H1 (cell line): ENCODE data around the gene ASIC1. TPM values are rescaled to one million over a fixed set of nuclear protein-coding genes. Genes with fewer than 3 reads are reported as not detected.

ENCODE experiments used
- CTCF ChIA-PET: fragments of 300-600 bp; sonication (Branson Sonifier 250); formaldehyde crosslinking; loops from one replicate; lab custom pipeline; 2021; ENCODE audit not compliant: partially characterized antibody; lab: Charles Lee
- POLR2A ChIA-PET: fragments of 300-600 bp; sonication (Branson Sonifier 250); formaldehyde crosslinking; loops from one replicate; lab custom pipeline; 2021; ENCODE audit warnings: inconsistent platforms; ENCODE audit not compliant: partially characterized antibody; lab: Charles Lee
- DNase-seq, 2 experiments: peaks; one replicate each; pipeline versions ENCODE4 v3.0.0 to v3.0.0-alpha.2; 2010 to 2022; ENCODE audit warnings: low spot score in 2 of 2, low read depth in 1 of 2, mixed read lengths in 1 of 2
- FAIRE-seq: peaks from 2 replicates; lab custom pipeline; 2011; peaks lifted over from hg19 to GRCh38; lab: Jason Lieb, UNC
- H2AFZ ChIP-seq: 2 replicates; pipeline ENCODE4 v1.8.1; 2012; ENCODE audit warnings: low read length, inconsistent platforms
- H2AK5ac ChIP-seq: 2 replicates; pipeline ENCODE4 v1.6.1; 2013; ENCODE audit warnings: low read depth, low read length
- H2BK120ac ChIP-seq: replicated peaks from 2 replicates; pipeline ENCODE3; 2013; ENCODE audit warnings: low read depth, low read length, inconsistent platforms
- H2BK12ac ChIP-seq: 2 replicates; pipeline ENCODE4 v1.6.1; 2013; ENCODE audit warnings: low read depth, low read length
- H2BK15ac ChIP-seq: 2 replicates; pipeline ENCODE4 v1.6.1; 2013; ENCODE audit warnings: low read length
- H2BK20ac ChIP-seq: 2 replicates; pipeline ENCODE4 v1.6.1; 2013; ENCODE audit warnings: low read length
- H2BK5ac ChIP-seq: 2 replicates; pipeline ENCODE4 v1.6.1; 2013; ENCODE audit warnings: low read depth, low read length
- H3K14ac ChIP-seq: 2 replicates; pipeline ENCODE4 v1.6.1; 2013; ENCODE audit warnings: inconsistent platforms; ENCODE audit not compliant: insufficient read length
- H3K18ac ChIP-seq: 2 replicates; pipeline ENCODE4 v1.6.1; 2013; ENCODE audit warnings: low read length; ENCODE audit errors: extremely low read depth
- H3K23ac ChIP-seq: 2 replicates; pipeline ENCODE4 v1.6.1; 2013; ENCODE audit warnings: inconsistent platforms; ENCODE audit not compliant: insufficient read length
- H3K23me2 ChIP-seq: 2 replicates; pipeline ENCODE4 v1.6.1; 2013; ENCODE audit warnings: low read depth, low read length
- H3K27ac ChIP-seq: 2 replicates; pipeline ENCODE4 v1.6.1; 2011; ENCODE audit warnings: low read depth, low read length, inconsistent platforms
- H3K27me3 ChIP-seq, 4 experiments: replicated peaks in 1 of 4; 1 replicate in 1 of 4; 2 replicates in 3 of 4; pipeline versions ENCODE4 v1.6.1 to v1.8.1; 2011 to 2013; ENCODE audit warnings: low read length in 3 of 4, mild to moderate bottlenecking in 3 of 4, inconsistent platforms in 2 of 4, mixed read lengths in 2 of 4, moderate library complexity in 1 of 4; ENCODE audit not compliant: control insufficient read depth in 3 of 4, insufficient read depth in 3 of 4; ENCODE audit errors: extremely low read depth in 1 of 4
- H3K36me3 ChIP-seq, 4 experiments: 2 replicates each; pipeline versions ENCODE4 v1.6.1 to v1.8.1; 2011 to 2013; ENCODE audit warnings: mild to moderate bottlenecking in 4 of 4, low read length in 3 of 4, moderate library complexity in 2 of 4, control low read depth in 1 of 4, inconsistent platforms in 1 of 4; ENCODE audit not compliant: insufficient read depth in 4 of 4, control insufficient read depth in 2 of 4
- H3K4ac ChIP-seq: replicated peaks from 2 replicates; pipeline ENCODE3; 2013; ENCODE audit warnings: low read length, low read depth, mixed read lengths, inconsistent platforms; ENCODE audit not compliant: insufficient read length
- H3K4me1 ChIP-seq, 4 experiments: replicated peaks in 1 of 4; 1 replicate in 1 of 4; 2 replicates in 3 of 4; pipeline versions ENCODE4 v1.6.1 to v1.8.1; 2011 to 2013; ENCODE audit warnings: low read length in 3 of 4, inconsistent platforms in 2 of 4, mixed read lengths in 1 of 4; ENCODE audit not compliant: insufficient read depth in 4 of 4, control insufficient read depth in 3 of 4
- H3K4me2 ChIP-seq, 2 experiments: 2 replicates each; pipeline versions ENCODE4 v1.6.1 to v1.8.1; 2011 to 2013; ENCODE audit warnings: low read depth in 2 of 2, low read length in 2 of 2, control low read depth in 1 of 2, inconsistent platforms in 1 of 2, mild to moderate bottlenecking in 1 of 2; ENCODE audit not compliant: insufficient read depth in 1 of 2
- H3K4me3 ChIP-seq, 4 experiments: fragments of 200-600, 300-600 bp in 1 of 4; sonication (generic), shearing (Covaris generic), sonication (Bioruptor Twin) in 1 of 4; 2 replicates each; pipeline versions ENCODE4 v1.5.1 to v1.8.1; 2011 to 2016; ENCODE audit warnings: low read length in 4 of 4, low read depth in 3 of 4, control low read depth in 2 of 4, inconsistent platforms in 2 of 4, mild to moderate bottlenecking in 2 of 4, mixed read lengths in 1 of 4, moderate library complexity in 1 of 4; ENCODE audit not compliant: insufficient read depth in 2 of 4; ENCODE audit errors: extremely low read depth in 1 of 4
- H3K56ac ChIP-seq: replicated peaks from 2 replicates; pipeline ENCODE3; 2013; ENCODE audit warnings: low read depth, mild to moderate bottlenecking, mixed read lengths, low read length, inconsistent platforms; ENCODE audit not compliant: insufficient read length
- H3K79me1 ChIP-seq: 2 replicates; pipeline ENCODE4 v1.6.1; 2013; ENCODE audit warnings: low read depth, low read length, control low read depth
- H3K79me2 ChIP-seq, 2 experiments: 2 replicates each; pipeline versions ENCODE4 v1.6.1 to v1.8.1; 2012 to 2013; ENCODE audit warnings: low read length in 2 of 2, mild to moderate bottlenecking in 2 of 2, inconsistent platforms in 1 of 2; ENCODE audit not compliant: insufficient read depth in 2 of 2, control insufficient read depth in 1 of 2
- H3K9ac ChIP-seq, 4 experiments: replicated peaks in 1 of 4; 1 replicate in 1 of 4; 2 replicates in 3 of 4; pipeline versions ENCODE4 v1.6.1 to v1.8.1; 2011 to 2013; ENCODE audit warnings: low read depth in 3 of 4, low read length in 3 of 4, control low read depth in 2 of 4, mild to moderate bottlenecking in 2 of 4, moderate library complexity in 2 of 4, inconsistent platforms in 1 of 4; ENCODE audit errors: extremely low read depth in 1 of 4
- H3K9me3 ChIP-seq, 2 experiments: 2 replicates each; pipeline versions ENCODE4 v1.6.1 to v1.8.1; 2012 to 2013; ENCODE audit warnings: mild to moderate bottlenecking in 2 of 2, moderate library complexity in 2 of 2, control low read depth in 1 of 2, inconsistent platforms in 1 of 2, low read depth in 1 of 2, low read length in 1 of 2, mixed read lengths in 1 of 2; ENCODE audit not compliant: insufficient read depth in 2 of 2
- H4K20me1 ChIP-seq, 2 experiments: replicated peaks in 1 of 2; 2 replicates each; pipeline versions ENCODE3 to v1.8.1; 2011 to 2013; ENCODE audit warnings: inconsistent platforms in 2 of 2, low read length in 2 of 2, mild to moderate bottlenecking in 1 of 2; ENCODE audit not compliant: insufficient read depth in 2 of 2, control insufficient read depth in 1 of 2
- H4K5ac ChIP-seq: 2 replicates; pipeline ENCODE4 v1.6.1; 2013; ENCODE audit warnings: low read length, low read depth, mixed read lengths, inconsistent platforms; ENCODE audit not compliant: insufficient read length
- H4K8ac ChIP-seq: 2 replicates; pipeline ENCODE4 v1.8.0; 2013; ENCODE audit warnings: mild to moderate bottlenecking, moderate library complexity, low read length, inconsistent platforms; ENCODE audit not compliant: insufficient read depth; ENCODE audit errors: extremely low read depth
- H4K91ac ChIP-seq: replicated peaks from 2 replicates; pipeline ENCODE3; 2013; ENCODE audit warnings: low read length, mixed read lengths, inconsistent platforms; ENCODE audit not compliant: insufficient read length
- CHD1 ChIP-seq: IDR thresholded peaks from 2 replicates; pipeline ENCODE4 v1.6.1; 2012; ENCODE audit warnings: low read depth, low read length, improper control_type of control experiment
- GABPA ChIP-seq: IDR thresholded peaks from 2 replicates; pipeline ENCODE4 v1.6.1; 2011; ENCODE audit warnings: mild to moderate bottlenecking, low read length, moderate library complexity, borderline replicate concordance; ENCODE audit not compliant: insufficient read depth
- PHF8 ChIP-seq: fragments of 200-600 bp; sonication (generic); conservative IDR thresholded peaks from 2 replicates; pipeline ENCODE4 v1.7.1; 2012; ENCODE audit warnings: low read depth, mild to moderate bottlenecking, inconsistent platforms, low read length, moderate library complexity
- POU5F1 ChIP-seq: IDR thresholded peaks from 2 replicates; pipeline ENCODE4 v1.6.1; 2011; ENCODE audit warnings: low read depth, mild to moderate bottlenecking, low read length, moderate library complexity
- RXRA ChIP-seq: IDR thresholded peaks from 2 replicates; pipeline ENCODE4 v1.6.1; 2011; ENCODE audit warnings: low read depth, mild to moderate bottlenecking, low read length, moderate library complexity; ENCODE audit not compliant: insufficient read depth
- SIRT6 ChIP-seq: IDR thresholded peaks from one replicate; pipeline ENCODE4 v1.7.1; 2012; ENCODE audit warnings: low read length, inconsistent platforms
- SRF ChIP-seq: IDR thresholded peaks from 2 replicates; pipeline ENCODE4 v1.6.1; 2011; ENCODE audit warnings: mild to moderate bottlenecking, low read depth, low read length, moderate library complexity
- TEAD4 ChIP-seq: IDR thresholded peaks from 2 replicates; pipeline ENCODE4 v1.6.1; 2012; ENCODE audit warnings: low read depth, low read length, inconsistent platforms, mixed read lengths
- WGBS, 2 experiments: shearing (Covaris generic) in 1 of 2; methylation state at CpG; one replicate each; pipeline versions ENCODE4 v1.1.6 to v1.1.7; 2013 to 2015; ENCODE audit warnings: low lambda C conversion rate in 2 of 2, mixed read lengths in 2 of 2, inconsistent platforms in 1 of 2, low coverage in 1 of 2, missing lambda C conversion rate in 1 of 2; ENCODE audit not compliant: insufficient replicate concordance in 2 of 2, insufficient coverage in 1 of 2, insufficient read length in 1 of 2; ENCODE audit errors: extremely low coverage in 1 of 2, missing lambda C conversion rate in 1 of 2; 5-methylcytosine and 5-hydroxymethylcytosine counted together
- polyA plus RNA-seq, 7 experiments: library from polyadenylated mRNA; depleted of rRNA in 3 of 7; stranded (reverse) in 5 of 7; unstranded in 2 of 7; fragments of >200 nt in 5 of 7; fragments of 200-250 nt in 2 of 7; gene quantifications; 1 replicate in 5 of 7; 2 replicates in 1 of 7; 4 replicates in 1 of 7; pipeline versions ENCODE4 v1.2.1 to v1.2.3, GENCODE V29; 2011 to 2013; ENCODE audit warnings: missing spikeins in 2 of 7, mixed read lengths in 2 of 7
- total RNA-seq: library from RNA; stranded (reverse); fragmentation: NEBNext Ultra II Directional; extraction: Animal tissue kit (Norgen Biotek cat#: 25700); gene quantifications from 2 replicates; pipeline ENCODE4 v1.2.1, GENCODE V29; 2021

The ASIC1 gene
- total and polyA plus RNA-seq, 2 of the 8 experiments (the other 6 are each of a cell fraction or from before 2014, with no cell fraction given): 2.4 to 4.4 TPM

DNA sequence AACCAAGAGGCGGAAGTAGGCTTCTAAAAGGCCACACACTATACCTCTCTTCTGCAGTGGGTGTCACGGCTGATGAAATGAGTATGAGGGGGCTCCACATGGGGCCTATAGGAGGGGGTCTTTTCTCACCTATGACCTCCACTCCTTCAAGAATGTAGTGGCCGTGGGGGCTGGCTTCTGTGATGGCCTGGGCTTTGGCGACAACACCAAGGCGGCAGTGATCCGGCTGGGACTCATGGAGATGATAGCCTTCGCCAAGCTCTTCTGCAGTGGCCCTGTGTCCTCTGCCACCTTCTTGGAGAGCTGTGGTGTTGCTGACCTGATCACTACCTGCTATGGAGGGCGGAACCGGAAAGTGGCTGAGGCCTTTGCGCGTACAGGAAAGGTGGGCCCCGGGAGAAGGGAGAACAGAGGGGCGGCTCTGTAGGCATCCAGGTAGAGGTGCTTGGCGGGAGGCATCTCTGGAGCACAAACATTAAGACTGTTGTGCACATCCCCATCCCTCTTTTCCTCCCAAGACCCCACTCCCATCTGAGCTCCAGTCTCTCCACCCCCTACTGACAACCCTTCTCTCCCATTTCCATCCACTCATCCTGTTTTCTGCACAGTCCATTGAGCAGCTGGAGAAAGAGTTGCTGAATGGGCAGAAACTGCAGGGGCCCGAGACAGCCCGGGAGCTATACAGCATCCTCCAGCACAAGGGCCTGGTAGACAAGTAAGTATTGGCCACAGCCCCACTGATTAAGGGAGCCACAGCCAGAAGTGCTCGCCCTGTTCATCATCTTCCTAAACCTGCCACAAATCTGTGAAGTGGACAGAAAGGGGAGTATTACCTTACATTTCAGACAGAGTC lies 50.2 kb downstream of the ASIC1 start:
- 92% methylated on average over 16 of the region's 17 CpGs; no CpG with 5 or more reads in 1 of the 2 experiments for WGBS, 2 experiments
- no peak overlapping the region for H2BK12ac ChIP-seq
- H3K9me3 ChIP-seq: no peaks in the 10 kb centered on the region
- CTCF ChIA-PET: interaction anchor here (0.6 to 32.9 kb wide), 8 partner anchors 9 to 140 kb away, joined by 3 to 625 read pairs (median 3); partner anchors contain the start of gene SMARCD1
- H4K8ac ChIP-seq: 0 out of 2 replicates have a peak overlapping the region, but pooled peaks have one; percentile 3
- H3K4ac ChIP-seq: no peak overlapping the region
- H3K36me3 ChIP-seq: no peaks in the 10 kb centered on the region
- no peak overlapping the region for H4K91ac ChIP-seq
- H2BK120ac ChIP-seq: no peak overlapping the region
- no peak overlapping the region for H3K27ac ChIP-seq
- H3K4me3 ChIP-seq: no peak overlapping the region
- FAIRE-seq: no peak
- no peak overlapping the region for H3K9ac ChIP-seq
- H3K4me2 ChIP-seq: no peak overlapping the region
- no peak overlapping the region for H3K56ac ChIP-seq
- no peak overlapping the region for H3K14ac ChIP-seq
- H3K4me1 ChIP-seq: peaks cover 13 to 21% (median 17%) of the 10 kb centered on the region in 4 experiments
- no peak overlapping the region for H3K23ac ChIP-seq
- no peak overlapping the region for H4K5ac ChIP-seq
- H3K23me2 ChIP-seq: peaks cover 5% of the 10 kb centered on the region
- no peaks in the 10 kb centered on the region for H3K79me2 ChIP-seq
- no peak overlapping the region for H3K18ac ChIP-seq
- no peak for DNase-seq
- H2BK15ac ChIP-seq: no peak overlapping the region
- no peaks in the 10 kb centered on the region for H3K79me1 ChIP-seq
- no peaks in the 10 kb centered on the region for H3K27me3 ChIP-seq
- H4K20me1 ChIP-seq: peaks cover 0 to 2% of the 10 kb centered on the region in 2 experiments
- POLR2A ChIA-PET: interaction anchor here (0.9 to 27.1 kb wide), 3 partner anchors 13 to 27 kb away, joined by 3 to 457 read pairs (median 4); partner anchors contain the start of genes GPD1 and SMARCD1
- no peak overlapping the region for H2AFZ ChIP-seq
- no peak overlapping the region for H2BK5ac ChIP-seq
- no peak overlapping the region for H2BK20ac ChIP-seq
- H2AK5ac ChIP-seq: no peak overlapping the region
- no peak for TF ChIP-seq SIRT6
- no peak for TF ChIP-seq TEAD4
- TF ChIP-seq PHF8: no peak
- no peak for TF ChIP-seq POU5F1
- TF ChIP-seq SRF: no peak
- TF ChIP-seq RXRA: no peak
- TF ChIP-seq CHD1: no peak
- TF ChIP-seq GABPA: no peak
